NCI-H460 (cell line): Measurements from ENCODE around the gene MED12L. TPM values are rescaled to one million over a fixed set of nuclear protein-coding genes. Genes with fewer than 3 reads are reported as not detected.

Experiments
- DNase-seq: peaks from one replicate; pipeline ENCODE4 v3.0.0-alpha.2; 2016; ENCODE audit warnings: low read depth; ENCODE audit errors: extremely low read depth
- total RNA-seq: library from RNA; depleted of rRNA; stranded (reverse); fragments of >200 nt; shearing (Covaris generic); gene quantifications from 2 replicates; pipeline ENCODE4 v1.2.3, GENCODE V29; 2014

The MED12L gene
- total RNA-seq, 1 experiment from 2014 or later, result 0.54 TPM

GRCh38 chr3:151171145-151171757 lies 85.8 kb downstream of the MED12L start:
- DNase-seq, result no peak

GRCh38 chr3:151174351-151174750 lies 88.9 kb downstream of the MED12L start:
- no peak for DNase-seq

- no peak for DNase-seq
Observed at GRCh38 chr3:151175952-151176351, 90.5 kb downstream of the MED12L start.

GRCh38 chr3:151178208-151178845 lies 92.9 kb downstream of the MED12L start:
- no peak for DNase-seq

GRCh38 chr3:151182349-151183079 lies 97.0 kb downstream of the MED12L start:
- DNase-seq, result no peak

GRCh38 chr3:151183265-151183671 lies 97.8 kb downstream of the MED12L start:
- no peak for DNase-seq

- no peak for DNase-seq
Observed at GRCh38 chr3:151191095-151191494, 105.6 kb downstream of the MED12L start.

GRCh38 chr3:151192545-151192944 lies 107.1 kb downstream of the MED12L start:
- no peak for DNase-seq

- DNase-seq, result no peak
Observed at GRCh38 chr3:151195826-151196225, 110.4 kb downstream of the MED12L start.

GRCh38 chr3:151196434-151196833 lies 111.0 kb downstream of the MED12L start:
- DNase-seq, result no peak

- no peak for DNase-seq
Observed at GRCh38 chr3:151197228-151197627, 111.8 kb downstream of the MED12L start.

GRCh38 chr3:151197981-151198767 lies 112.7 kb downstream of the MED12L start:
- no peak for DNase-seq

GRCh38 chr3:151198849-151199248 lies 113.4 kb downstream of the MED12L start:
- no peak for DNase-seq

GRCh38 chr3:151199554-151200438 lies 114.3 kb downstream of the MED12L start:
- no peak for DNase-seq

GRCh38 chr3:151200586-151200985 lies 115.1 kb downstream of the MED12L start:
- DNase-seq, result no peak

GRCh38 chr3:151201051-151201730 lies 115.7 kb downstream of the MED12L start:
- no peak for DNase-seq

GRCh38 chr3:151203051-151203420 lies 117.6 kb downstream of the MED12L start, which contains the start of gene GPR171:
Gene GPR171, minus strand, starts transcription at chr3:151203216. Its CDS starts 3,830 bp downstream, at chr3:151199386.
- no peak for DNase-seq

GRCh38 chr3:151204530-151205402 lies 119.3 kb downstream of the MED12L start:
- DNase-seq, result no peak
